Measurements from ENCODE around the gene NXPE4.

The NXPE4 gene

GRCh38 chr11:114563077-114563476 lies 32.5 kb downstream of the NXPE4 start:
- no peak for DNase-seq (ENCODE audit: extremely low read depth in 1 of 2, low read depth in 1 of 2)

GRCh38 chr11:114562166-114562916 lies 33.2 kb downstream of the NXPE4 start:
- no peak for DNase-seq (ENCODE audit: extremely low read depth in 1 of 2, low read depth in 1 of 2)

GRCh38 chr11:114559425-114560310 lies 35.9 kb downstream of the NXPE4 start, which contains the start of gene NXPE1:
Gene NXPE1 (minus strand): TSS chr11:114559881. CDS start chr11:114551201, 8,680 bp downstream.
- no peak for DNase-seq (ENCODE audit: extremely low read depth in 1 of 2, low read depth in 1 of 2)

GRCh38 chr11:114556135-114556534 lies 39.5 kb downstream of the NXPE4 start:
- no peak for DNase-seq (ENCODE audit: extremely low read depth in 1 of 2, low read depth in 1 of 2)

GRCh38 chr11:114553642-114554041 lies 41.9 kb downstream of the NXPE4 start:
- DNase-seq (ENCODE audit: extremely low read depth in 1 of 2, low read depth in 1 of 2) = no peak

- no peak for DNase-seq (ENCODE audit: extremely low read depth in 1 of 2, low read depth in 1 of 2)
These were observed 44.5 kb downstream of the NXPE4 start for GRCh38 chr11:114551060-114551459.

GRCh38 chr11:114525682-114526081 lies 69.9 kb downstream of the NXPE4 start:
- no peak for DNase-seq (ENCODE audit: extremely low read depth in 1 of 2, low read depth in 1 of 2)

- no peak for DNase-seq (ENCODE audit: extremely low read depth in 1 of 2, low read depth in 1 of 2)
These were observed 71.5 kb downstream of the NXPE4 start for GRCh38 chr11:114524122-114524521.

GRCh38 chr11:114522818-114523217 lies 72.8 kb downstream of the NXPE4 start:
- no peak for DNase-seq (ENCODE audit: extremely low read depth in 1 of 2, low read depth in 1 of 2)
